ENCODE results near the gene RIC1. TPM values are rescaled to one million over a fixed set of nuclear protein-coding genes. Genes with fewer than 3 reads are reported as not detected.
A peak's percentile ranks its signal among the peaks of the same experiment; 100 is the strongest.
"Not testable (repeated sequence)": the region's sequence is repeated elsewhere in the genome, so short reads cannot be mapped to it uniquely, and the experiment has no call there.

The RIC1 gene
- total RNA-seq, 1 donor from 2014 or later: 9.4 TPM

DNA sequence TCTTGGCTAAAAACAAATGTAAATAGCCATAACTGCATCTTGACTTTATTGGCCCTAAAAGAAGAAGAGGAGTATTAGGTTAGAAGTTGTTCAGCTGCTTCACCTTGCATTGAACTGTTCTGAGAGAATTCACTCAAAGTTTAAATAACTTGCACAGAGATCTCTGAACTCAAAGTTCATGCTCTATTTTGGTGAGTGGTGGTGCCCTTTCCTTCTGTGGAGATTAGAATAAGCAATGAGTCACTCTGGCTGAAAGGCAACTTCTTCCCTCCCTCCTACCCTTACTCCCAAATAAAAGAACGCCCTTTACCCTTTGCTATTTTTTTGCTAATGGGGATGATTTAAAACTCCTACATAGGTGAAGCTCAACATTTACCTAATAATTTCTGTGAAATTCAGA lies 155.1 kb downstream of the RIC1 start:
- ATAC-seq: no peak
- no peak for DNase-seq (ENCODE audit: low spot score)

DNA sequence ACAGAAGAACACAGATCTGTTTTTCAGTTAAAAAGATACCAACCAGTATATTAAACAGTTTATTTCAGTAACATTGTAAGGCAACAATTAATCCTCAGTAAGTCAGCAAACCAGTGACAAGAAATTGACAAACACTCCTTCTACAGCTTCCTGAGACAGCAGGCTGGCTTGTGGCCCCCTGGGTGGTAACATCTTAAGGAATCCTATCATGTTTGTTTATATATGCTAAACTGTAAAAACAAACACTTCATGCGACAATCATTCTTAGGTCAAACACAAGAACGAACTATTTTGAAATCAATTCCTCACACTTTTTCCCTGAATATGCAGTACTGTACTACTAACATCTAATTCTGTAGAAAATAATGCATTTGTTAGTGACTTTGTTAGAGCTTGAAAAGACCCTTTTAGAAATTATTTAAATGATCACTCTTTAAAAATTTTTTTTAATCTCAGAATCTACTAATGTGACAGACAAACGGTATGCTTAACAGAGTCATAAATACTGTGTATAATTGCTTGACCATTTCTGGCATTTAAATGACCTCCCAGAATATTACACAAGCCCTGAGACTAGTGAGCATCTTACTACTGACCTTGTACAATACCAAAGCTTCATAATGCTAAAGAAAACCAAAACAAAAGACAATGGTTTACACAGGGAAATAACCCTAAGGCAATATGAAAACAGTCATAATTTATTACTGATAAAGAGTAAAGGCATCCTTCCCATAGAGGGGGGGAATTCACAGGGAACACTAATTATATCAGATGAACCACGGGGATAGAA lies 155.8 kb downstream of the RIC1 start:
- DNase-seq (ENCODE audit: low spot score) (no peak), ATAC-seq (no peak)

DNA sequence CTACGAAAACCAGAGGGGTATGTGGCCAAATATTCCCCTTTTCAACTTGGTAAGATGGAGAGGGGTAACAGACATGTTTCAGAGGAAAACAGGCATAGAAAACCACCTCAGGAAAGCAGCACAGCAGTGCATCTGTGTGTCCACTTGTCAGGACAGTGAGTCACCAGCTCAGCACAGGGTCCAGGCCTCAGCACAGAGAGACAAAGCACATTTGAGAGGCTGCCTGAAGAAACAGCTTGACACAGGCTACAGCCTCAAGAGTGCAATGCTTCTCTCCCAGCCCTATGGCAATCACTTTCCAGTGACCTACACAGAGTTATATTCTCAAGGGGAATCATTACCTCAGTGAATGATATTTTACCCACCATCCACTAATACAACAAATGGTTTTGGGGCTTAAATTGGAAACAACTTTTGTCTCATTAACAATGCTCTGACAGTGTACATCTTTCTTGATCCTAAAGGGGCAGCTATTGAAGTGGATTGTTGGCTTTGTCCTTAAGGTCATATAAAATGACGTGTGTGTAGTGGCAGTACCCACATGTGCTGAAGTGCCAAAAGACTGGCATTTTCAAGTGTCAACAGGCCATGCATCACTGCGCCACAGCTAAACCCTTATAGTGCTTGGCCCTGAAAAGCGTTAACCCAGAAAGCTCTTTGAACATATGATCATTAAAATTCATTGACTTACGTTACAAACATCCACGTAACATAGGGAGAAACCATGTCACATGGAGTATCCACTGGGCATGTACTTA lies 157.6 kb downstream of the RIC1 start:
- no peak for DNase-seq (ENCODE audit: low spot score)
- ATAC-seq: peak; percentile 28

DNA sequence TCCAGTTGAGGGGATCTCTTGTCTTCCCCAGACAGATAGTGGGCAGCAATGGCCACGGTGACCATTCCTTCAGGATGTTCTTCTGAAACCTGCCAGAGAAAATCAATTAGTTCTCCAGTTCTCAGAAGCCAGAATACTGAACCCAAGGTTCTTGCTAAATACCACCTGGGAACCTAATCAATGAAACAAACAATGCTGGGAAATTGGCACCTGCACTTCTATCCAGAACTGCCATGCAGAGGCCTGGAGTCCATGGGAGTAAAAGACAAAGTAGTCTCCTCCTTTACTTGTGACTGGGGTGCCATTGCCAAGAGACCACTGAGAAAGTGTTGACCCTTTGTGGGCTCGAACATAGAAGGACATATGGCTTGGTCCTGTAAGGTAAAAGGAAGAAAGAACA lies 158.3 kb downstream of the RIC1 start:
- DNase-seq (ENCODE audit: low spot score): no peak
- ATAC-seq: peak; percentile 85

DNA sequence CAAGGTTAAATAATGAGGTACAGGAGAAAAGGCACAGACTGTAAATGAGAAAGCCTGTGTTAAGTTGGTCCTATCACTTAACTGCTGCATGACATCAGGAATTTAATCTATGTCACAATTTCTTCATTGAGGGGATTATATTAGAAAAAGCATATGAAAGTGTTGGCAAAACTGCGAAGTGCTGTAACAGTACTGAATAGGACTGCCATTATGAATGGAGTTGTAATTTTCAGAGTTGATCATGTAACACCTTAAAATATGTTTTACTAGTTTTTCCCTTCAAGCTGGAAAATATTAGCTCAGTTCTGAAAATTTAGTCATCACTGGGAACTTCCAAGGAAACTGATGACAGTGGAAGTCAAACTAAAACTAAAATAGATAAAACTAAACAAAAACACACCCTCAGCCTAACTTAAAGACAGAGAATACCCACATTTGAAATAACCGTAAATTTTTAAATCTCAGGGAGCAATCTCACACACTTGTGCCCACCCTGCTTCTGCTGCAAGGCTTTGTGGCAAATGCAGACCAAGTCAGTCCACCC lies 158.9 kb downstream of the RIC1 start:
- DNase-seq (ENCODE audit: low spot score): no peak
- ATAC-seq: no peak

DNA sequence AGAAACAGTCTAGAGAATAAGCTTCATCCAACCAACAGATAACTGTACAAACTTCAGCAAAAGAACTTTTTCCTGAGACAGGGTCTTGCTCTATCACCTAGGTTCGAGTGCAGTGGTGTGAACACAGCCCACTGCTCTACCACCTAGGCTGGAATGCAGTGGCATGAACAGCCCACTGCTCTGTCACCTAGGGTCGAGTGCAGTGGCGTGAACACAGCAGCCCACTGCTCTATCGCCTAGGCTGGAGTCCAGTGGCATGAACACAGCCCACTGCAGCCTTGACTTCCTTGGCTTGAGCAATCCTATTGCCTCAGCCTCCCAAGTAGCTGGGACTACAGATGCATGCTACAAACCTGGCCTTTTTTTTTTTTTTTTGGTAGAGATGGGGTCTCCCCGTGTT lies 160.6 kb downstream of the RIC1 start:
- DNase-seq (ENCODE audit: low spot score): no peak
- ATAC-seq: no peak

DNA sequence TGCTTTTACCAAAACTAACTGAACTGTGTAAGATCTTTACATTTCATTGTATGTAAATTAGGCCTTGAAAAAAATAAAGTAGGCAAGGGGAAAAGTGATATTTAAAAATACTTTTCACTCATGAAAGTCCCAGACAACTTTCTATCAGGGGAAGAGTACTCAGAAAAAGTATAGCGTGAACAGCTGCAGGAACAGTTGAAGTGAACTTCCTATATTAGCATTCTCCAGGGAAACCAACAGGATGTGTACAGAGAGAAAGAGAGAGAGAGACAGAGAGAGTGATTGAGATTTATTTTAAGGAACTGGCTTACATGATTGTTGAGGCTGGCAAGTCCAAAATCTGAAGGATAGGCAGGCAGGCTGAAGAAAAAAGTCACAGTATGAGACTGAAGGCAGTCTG lies 162.0 kb downstream of the RIC1 start:
- DNase-seq (ENCODE audit: low spot score) (no peak), ATAC-seq (no peak)

DNA sequence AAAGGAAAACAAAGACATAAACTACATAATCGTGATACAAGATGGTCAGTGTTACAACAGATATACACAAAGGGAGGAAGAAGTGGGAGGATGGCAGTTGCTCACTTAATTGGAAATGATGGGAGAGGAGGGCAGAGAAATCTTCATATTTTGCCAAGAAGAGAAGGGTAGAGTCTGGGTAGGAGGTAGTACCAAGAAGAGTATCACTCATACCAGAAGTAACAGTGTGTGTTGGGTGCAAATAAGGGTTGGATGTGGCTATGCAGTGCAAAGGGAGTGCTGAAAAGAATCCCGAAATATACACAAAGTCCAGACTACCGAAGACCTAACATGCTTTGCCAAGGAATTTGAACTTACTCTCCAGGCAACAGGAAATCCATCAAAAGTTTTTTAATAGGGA lies 163.0 kb downstream of the RIC1 start:
- ATAC-seq (no peak), DNase-seq (ENCODE audit: low spot score) (no peak)

DNA sequence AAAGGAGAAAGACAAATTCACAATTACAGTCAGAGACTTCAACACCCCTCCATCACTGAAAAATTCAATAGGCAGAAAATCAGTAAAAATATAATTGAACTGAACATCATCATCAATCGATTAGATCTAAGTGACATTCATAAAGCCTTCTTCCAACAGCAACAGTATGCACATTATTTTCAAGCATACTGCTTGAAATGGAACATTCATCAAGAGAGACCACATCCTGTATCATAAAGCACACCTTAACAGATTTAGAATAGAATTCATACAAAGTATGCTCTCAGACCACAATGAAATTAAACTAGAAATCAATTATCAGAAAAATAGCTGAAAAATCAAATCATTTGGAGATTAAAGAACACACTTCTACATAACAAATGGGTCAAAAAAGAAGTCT lies 164.9 kb downstream of the RIC1 start:
- no peak for ATAC-seq
- no peak for DNase-seq (ENCODE audit: low spot score)

DNA sequence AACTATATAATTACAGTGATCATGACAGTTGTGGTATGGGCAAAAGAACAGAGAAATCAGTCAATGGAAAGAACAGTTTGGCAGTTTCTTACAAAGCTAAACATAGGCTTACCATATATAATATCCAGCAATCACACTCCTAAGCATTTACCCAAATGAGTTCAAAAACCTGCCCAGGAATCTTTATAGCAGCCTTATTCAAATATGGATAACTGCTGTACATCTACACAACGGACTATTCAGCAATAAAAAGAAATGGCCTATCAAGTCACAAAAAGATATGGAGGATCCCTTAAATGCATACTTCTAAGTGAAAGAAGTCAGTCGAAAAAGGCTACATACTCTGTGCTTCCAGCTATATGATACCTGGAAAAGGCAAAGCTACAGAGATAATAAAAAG lies 167.4 kb downstream of the RIC1 start:
- ATAC-seq (no peak), DNase-seq (ENCODE audit: low spot score) (no peak)

DNA sequence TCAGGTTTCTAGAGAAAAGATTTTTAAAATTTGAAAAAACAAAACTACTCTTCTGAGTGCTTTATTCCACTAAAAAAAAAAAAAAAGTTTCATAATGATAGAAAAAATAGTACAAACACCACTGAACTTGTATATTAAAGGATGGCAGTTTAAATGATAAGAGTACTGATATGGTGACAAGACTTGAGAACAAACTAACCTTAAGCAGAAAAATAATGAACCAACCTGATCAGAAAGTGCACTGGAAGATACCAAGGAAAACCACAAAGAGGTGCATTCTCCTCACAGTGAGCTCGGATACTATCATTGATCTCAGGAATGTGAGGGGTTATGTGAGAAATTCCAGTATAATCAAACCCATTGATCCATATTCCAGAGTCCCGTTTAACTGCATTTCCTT lies 169.7 kb downstream of the RIC1 start:
- DNase-seq (ENCODE audit: low spot score) (no peak), ATAC-seq (no peak)

DNA sequence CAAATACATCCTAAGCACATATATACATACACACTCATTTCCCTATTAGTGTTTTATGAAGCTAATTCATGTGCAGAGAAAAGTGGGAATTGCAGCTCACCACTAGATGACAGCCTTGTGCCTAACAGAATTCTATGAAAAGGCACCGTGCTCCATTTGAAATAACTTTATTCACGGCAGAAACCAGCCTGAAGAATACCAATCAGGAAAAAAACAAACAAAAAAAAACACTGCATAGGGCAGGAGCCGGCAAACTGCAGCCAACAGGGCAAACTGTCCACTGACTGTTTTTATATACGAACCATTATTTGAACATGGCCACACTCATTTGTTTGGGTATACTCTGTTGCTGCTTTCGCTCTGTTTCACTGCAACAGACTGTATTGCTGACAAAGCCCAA lies 170.4 kb downstream of the RIC1 start:
- ATAC-seq (peak; percentile 93), DNase-seq (ENCODE audit: low spot score) (no peak)

DNA sequence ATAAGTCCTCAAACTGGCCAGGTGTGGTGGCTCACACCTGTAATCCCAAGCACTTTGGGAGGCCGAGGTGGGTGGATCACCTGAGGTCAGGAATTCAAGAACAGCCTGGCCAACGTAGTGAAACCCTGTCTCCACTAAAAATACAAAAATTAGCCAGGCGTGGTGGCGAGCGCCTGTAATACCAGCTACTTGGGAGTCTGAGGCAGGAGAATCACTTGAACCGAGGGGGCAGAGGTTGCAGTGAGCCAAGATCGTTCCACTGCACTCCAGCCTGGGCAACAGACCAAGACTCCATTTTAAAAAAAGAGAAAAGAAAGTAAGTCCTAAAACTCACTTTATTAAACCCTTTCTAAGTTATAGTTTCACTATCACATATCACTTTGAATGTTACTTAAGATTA lies 171.5 kb downstream of the RIC1 start:
- not testable (repeated sequence) for DNase-seq (ENCODE audit: low spot score); ATAC-seq

DNA sequence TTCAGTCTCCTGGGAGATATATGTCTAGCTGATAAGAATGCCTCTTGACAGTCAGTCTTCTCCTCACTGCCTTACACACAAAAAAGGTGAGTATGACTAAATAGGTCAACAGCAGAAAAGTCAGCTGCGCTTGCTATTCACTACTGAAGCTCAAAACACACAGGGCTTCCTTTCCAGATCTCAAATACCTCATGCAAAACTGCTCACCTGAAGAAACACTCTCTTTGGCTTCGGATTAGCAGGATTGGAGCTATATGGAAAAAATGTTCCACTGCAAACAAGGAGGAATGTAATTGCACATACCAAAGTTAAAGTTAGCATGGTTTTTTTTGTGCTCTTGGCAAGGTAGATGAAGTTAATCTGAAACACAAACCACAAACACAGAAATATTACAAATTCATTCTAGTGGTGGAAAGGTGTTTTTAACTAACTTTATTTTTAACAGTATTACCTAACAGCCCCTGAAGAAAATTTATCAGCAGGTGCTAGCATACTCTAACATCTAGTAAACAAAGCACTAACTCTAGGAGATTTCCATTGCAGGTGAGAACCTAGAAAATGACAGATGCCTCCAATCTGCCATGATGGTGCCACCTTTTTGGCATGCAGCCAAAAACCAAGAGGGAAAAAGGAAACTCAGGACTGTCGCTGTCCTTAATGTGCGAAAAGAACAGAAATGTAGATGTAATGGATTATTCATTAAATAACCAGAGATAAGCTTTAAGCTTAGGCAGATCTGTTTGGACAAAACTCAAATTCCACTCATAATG lies 172.2 kb downstream of the RIC1 start:
- no peak for DNase-seq (ENCODE audit: low spot score)
- no peak for ATAC-seq

DNA sequence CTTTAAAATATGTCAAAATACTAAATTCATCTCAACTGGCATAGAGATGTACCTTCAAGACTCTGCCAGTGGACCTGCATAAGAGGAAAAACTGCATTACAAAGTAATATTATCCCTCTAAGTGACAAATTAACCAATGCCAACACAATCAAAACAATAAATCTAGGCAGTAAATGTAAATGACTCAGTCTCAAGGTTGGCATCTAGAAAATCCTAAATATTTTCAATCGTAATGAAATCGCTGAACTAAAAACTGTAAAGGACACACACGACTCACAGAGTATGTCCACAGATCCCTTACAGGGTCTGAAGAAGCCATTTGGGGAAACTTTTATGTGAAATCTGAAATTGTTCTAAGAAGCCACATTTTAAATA lies 172.8 kb downstream of the RIC1 start:
- ATAC-seq: no peak
- DNase-seq (ENCODE audit: low spot score): no peak

DNA sequence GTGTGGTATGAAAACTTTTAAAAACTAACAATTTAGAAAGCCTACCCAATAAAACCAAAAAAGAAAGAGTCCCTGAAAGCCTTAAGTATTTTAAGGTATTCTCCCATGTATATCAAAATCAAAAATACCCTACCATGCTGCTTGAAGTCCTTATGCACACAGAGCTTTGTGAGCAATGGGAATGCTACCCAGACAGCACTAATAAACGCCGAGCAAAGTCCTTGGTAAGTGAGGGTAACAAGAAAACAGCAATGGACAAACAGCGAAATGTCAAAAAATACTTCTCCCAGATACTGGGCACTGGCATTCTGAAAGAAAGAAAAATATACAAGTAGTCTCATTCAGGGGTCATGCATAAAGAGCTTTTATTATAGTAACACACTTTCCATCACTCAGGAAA lies 176.6 kb downstream of the RIC1 start:
- DNase-seq (ENCODE audit: low spot score) (no peak), ATAC-seq (no peak)

DNA sequence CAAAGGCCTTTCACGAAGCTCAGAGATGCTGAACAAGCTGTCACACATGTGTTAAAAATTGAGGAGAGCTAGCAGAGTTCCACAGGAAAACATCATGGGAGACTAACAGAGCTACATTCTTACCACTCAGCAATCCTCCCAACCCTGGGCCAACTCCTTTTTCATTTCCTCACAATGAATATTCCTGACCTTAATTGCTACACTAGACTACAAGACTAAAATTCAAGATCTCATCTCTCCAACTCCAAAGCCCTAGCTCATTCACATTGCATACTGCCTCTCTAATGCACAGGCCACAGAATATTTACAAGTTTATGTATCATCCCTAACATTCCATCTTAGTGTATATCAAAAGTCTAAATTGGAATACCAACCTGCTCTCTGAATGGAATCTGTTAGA lies 182.8 kb downstream of the RIC1 start:
- DNase-seq (ENCODE audit: low spot score) (no peak), ATAC-seq (no peak)

DNA sequence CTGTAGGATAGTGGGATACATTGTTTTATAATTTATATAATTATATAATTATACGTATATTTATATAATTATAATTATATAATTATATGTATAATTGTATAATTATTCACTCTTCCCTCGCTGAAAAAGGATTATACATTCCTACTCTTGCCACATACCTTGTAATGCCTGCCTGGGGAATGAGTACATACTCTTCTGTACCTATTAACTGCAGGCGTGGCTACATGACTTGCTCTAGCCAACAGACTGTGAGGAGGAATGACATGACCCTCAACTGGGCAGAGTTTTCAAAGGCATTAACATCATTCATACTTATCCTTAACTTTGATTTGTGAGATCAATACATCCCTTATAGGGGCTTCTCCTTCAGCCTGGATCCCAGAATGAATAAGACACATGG lies 184.9 kb downstream of the RIC1 start:
- ATAC-seq (no peak), DNase-seq (ENCODE audit: low spot score) (no peak)

DNA sequence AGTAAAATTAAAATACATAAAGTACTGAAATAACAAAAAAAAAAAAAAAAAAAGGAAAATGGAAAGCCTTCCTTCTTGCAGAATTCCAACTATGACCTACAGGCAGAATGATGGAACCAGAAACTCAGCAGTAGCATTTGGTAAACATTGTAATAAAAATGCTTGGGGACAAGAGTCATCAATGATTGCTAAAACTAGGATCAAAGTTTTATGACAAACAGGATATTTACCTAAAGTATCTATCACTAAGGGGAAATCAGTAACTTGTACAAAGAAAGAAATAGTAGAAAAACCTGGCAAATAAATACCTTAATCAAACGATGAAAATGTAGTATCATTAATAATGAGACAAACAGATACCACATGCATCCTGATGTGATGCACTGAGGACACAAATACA lies 186.6 kb downstream of the RIC1 start:
- DNase-seq (ENCODE audit: low spot score): no peak
- ATAC-seq: no peak

DNA sequence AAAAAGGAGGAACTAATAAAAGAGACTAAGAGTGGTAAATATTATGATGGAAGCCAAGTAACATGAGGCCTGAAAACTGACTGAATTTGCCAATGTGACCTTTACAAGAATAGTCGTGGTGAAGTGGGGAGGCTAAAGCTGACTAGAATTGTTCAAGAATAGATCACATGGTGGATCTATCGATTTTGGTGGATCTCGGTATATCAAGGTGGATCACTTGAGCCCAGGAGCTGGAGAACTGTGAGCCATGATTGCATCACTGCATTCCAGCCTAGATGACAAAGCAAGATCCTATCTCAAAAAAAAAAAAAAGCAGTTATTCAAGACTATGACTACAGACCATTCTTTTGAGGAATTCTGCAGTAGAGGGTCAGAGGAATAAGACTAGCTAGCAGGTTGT lies 189.0 kb downstream of the RIC1 start:
- DNase-seq (ENCODE audit: low spot score) (no peak), ATAC-seq (no peak)

DNA sequence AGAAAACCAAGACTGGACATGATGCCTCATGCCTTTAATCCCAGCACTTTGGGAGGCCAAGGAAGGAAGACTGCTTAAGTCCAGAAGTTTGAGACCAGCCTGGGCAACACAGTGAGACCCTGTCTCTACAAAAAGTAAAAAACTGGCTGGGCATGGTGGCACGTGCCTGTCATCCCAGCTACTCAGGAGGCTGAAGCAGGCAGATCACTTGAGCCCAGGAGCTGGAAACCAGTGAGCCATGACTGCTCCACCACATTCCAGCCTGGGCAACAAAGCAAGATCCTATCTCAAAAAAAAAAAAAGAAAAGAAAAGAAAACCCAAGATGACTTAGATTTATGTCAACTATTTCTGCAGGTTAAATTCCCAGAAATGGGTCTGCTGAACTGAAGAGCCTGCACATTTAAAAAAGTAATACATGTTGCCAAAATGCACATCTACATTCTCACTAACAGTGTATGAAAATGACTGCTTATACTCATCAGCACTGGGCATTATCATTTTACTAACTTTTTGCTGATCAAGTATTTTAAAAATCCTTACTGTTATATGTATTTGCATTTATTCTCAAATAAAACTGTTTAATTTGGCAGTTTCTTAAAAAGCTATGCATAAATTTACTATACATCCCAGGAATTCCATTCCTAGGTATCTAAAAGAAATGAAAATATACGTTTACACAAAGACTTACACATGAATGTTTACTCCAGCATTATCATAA lies 189.7 kb downstream of the RIC1 start:
- ATAC-seq (no peak), DNase-seq (ENCODE audit: low spot score) (no peak)

Measured in left lobe of liver (tissue), 2 donors.